ENCODE measurements around the gene OR3A2. TPM values are rescaled to one million over a fixed set of nuclear protein-coding genes. Genes with fewer than 3 reads are reported as not detected.
"Not testable (repeated sequence)": the region's sequence is repeated elsewhere in the genome, so short reads cannot be mapped to it uniquely, and the experiment has no call there.

The OR3A2 gene
- total RNA-seq, 4 donors from 2014 or later, result not detected

DNA sequence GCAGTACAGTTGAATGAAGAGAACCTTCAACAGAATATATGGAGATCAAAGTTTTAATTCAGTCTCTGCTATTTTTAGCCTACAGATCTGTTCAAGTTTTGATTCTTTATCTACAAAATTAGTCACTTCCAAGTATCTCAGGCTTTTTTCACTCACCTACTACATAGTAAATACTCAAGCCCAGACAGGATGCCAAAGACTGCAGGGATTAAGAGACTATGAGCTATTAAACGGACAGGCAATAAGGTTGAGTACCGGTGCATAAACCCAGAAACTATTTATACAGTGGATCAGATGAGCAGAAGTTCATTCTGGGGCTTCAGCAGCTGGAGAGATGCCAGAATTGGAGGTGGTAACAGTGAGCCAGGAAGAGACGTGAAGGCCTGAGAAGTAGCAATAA is 69.3 kb downstream of the OR3A2 start:
- intact Hi-C loops (cut with DNase I), result no loop called here
- no peak overlapping the region for H3K4me3 ChIP-seq
- WGBS, 2 donors, result 23 to 34% methylated on average over 3 of the region's 3 CpGs
- no peaks in the 10 kb centered on the region for H3K36me3 ChIP-seq
- no peak for TF ChIP-seq POLR2A (IDR thresholded peaks at IDR 0.05)
- TF ChIP-seq, protein P1, sequence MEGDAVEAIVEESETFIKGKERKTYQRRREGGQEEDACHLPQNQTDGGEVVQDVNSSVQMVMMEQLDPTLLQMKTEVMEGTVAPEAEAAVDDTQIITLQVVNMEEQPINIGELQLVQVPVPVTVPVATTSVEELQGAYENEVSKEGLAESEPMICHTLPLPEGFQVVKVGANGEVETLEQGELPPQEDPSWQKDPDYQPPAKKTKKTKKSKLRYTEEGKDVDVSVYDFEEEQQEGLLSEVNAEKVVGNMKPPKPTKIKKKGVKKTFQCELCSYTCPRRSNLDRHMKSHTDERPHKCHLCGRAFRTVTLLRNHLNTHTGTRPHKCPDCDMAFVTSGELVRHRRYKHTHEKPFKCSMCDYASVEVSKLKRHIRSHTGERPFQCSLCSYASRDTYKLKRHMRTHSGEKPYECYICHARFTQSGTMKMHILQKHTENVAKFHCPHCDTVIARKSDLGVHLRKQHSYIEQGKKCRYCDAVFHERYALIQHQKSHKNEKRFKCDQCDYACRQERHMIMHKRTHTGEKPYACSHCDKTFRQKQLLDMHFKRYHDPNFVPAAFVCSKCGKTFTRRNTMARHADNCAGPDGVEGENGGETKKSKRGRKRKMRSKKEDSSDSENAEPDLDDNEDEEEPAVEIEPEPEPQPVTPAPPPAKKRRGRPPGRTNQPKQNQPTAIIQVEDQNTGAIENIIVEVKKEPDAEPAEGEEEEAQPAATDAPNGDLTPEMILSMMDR (IDR thresholded peaks at IDR 0.05), result no peak
- H3K9me3 ChIP-seq, result no peaks in the 10 kb centered on the region
- no peak for DNase-seq
- H3K27ac ChIP-seq, result no peak overlapping the region
- H3K27me3 ChIP-seq, result peaks cover 0 to 7% (median 0%) of the 10 kb centered on the region in 4 donors
- no peaks in the 10 kb centered on the region for H3K4me1 ChIP-seq

DNA sequence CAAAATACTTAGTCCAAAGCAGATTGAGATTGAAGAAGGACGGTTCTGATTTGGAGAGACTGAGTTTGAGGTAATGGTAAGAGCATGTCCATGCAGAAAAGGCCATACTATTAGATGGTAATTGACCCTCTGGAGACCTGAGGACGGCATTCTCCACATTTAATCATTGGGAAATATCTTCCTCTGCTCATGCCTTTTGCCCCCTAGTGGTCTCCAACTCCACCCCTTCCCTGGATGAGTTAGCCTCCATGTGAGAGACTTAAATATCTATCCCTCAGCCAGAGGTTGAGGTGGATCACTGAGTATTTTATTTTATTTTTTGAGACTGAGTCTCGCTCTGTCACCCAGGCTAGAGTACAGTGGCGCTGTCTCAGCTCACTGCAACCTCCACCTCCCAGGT is 77.5 kb downstream of the OR3A2 start:
- WGBS, 2 donors, result 75 to 77% methylated on average over 4 of the region's 4 CpGs
- TF ChIP-seq, protein P1 (IDR thresholded peaks at IDR 0.05), result no peak
- TF ChIP-seq POLR2A (IDR thresholded peaks at IDR 0.05), result no peak
- intact Hi-C loops (cut with DNase I), result no loop called here
- peaks cover 0 to 13% (median 0%) of the 10 kb centered on the region in 4 donors for H3K27me3 ChIP-seq
- H3K9me3 ChIP-seq, result no peaks in the 10 kb centered on the region
- H3K27ac ChIP-seq, result no peak overlapping the region
- H3K4me1 ChIP-seq, result no peaks in the 10 kb centered on the region
- no peak for DNase-seq
- H3K36me3 ChIP-seq, result no peaks in the 10 kb centered on the region
- no peak overlapping the region for H3K4me3 ChIP-seq

DNA sequence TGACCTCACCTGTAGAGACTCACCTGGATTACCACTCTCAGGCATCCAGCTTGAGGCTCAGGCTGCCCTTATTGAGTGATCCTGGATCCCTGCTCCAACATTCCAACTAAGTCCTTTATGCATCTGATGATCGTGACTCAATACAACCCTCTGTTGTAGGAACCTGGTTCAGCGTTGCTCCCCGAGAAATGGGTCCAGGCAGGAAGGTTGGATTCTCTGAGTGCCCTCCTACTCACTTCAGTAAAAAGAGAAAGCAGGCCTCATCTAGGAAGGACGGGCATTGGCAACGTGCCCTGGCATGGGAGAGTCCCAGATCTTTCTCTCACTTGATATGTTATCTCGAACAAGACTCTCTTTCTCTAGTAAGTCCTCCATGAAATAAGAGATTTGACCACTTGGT is 87.8 kb downstream of the OR3A2 start, which contains the start of gene OR3A1:
Gene OR3A1 (minus strand): TSS at position 101 of the 400 bp plus-strand sequence. CDS start 5,778 bp downstream, outside the sequence.
- no peaks in the 10 kb centered on the region for H3K36me3 ChIP-seq
- intact Hi-C loops (cut with DNase I), result no loop called here

DNA sequence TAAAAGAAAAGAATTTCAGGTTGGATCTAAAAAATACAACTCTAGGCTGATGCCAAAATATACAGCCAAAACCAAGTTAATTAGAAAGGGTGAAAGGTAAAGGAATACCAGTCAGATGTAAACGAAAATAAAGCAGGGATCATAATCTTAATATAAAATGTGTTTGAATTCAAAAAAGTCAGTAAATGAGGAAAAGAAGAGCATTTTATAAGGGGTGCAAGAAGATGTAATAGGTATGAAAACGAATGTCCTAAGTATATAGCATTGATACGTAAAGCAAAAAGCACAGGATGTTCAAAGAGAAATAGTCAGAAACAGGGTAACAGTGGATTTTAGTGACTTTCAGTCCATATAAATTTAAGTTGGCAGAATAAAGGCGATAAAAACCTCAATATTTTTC is 90.5 kb downstream of the OR3A2 start:
- WGBS, 2 donors, result 59 to 63% methylated on average over 4 of the region's 4 CpGs
- no peaks in the 10 kb centered on the region for H3K4me1 ChIP-seq
- no peaks in the 10 kb centered on the region for H3K36me3 ChIP-seq
- TF ChIP-seq, protein P1 (IDR thresholded peaks at IDR 0.05), result no peak
- no peak for TF ChIP-seq POLR2A (IDR thresholded peaks at IDR 0.05)
- H3K27me3 ChIP-seq, result peaks cover 0 to 20% (median 0%) of the 10 kb centered on the region in 4 donors
- no peak overlapping the region for H3K27ac ChIP-seq
- intact Hi-C loops (cut with DNase I), result no loop called here
- H3K4me3 ChIP-seq, result no peak overlapping the region
- H3K9me3 ChIP-seq, result no peaks in the 10 kb centered on the region
- no peak for DNase-seq

More for the DNA sequence above, 87.8 kb downstream of the OR3A2 start, which contains the start of gene OR3A1:
- Histone ChIP-seq H3K27me3 (peaks cover 0 to 8% (median 0%) of the 10 kb centered on the region in 4 donors), H3K27ac (no peak within 1 kb of the TSS), H3K4me3 (no peak within 1 kb of the TSS), H3K4me1 (no peaks in the 10 kb centered on the region), H3K9me3 (no peaks in the 10 kb centered on the region)
- TF ChIP-seq POLR2A (IDR thresholded peaks at IDR 0.05), result no peak
- TF ChIP-seq, protein P1 (IDR thresholded peaks at IDR 0.05), result no peak
- no peak for DNase-seq
- WGBS, 2 donors, result 57 to 74% methylated on average over 3 to 5 of the region's 6 CpGs

DNA sequence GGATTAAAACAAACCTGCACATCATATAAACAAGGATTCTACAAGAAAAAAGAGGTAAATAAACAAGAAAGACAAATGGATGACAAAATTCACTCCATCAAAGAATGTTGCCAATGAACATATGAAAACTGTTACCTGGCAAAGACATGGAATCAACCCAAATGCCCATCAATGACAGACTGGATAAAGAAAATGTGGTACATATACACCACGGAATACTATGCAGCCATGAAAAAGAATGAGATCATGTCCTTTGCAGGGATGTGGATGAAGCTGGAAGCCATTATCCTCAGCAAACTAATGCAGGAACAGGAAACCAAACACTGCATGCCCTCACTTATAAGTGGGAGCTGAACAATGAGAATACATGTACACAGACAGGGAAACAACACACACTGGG is 92.6 kb downstream of the OR3A2 start:
- H3K27ac ChIP-seq; intact Hi-C loops (cut with DNase I); H3K4me1 ChIP-seq; H3K4me3 ChIP-seq; DNase-seq; H3K36me3 ChIP-seq; H3K9me3 ChIP-seq: not testable (repeated sequence)
- WGBS, 2 donors, result 81 to 88% methylated on average over 1 of the region's 1 CpG
- peaks cover 0 to 26% (median 0%) of the 10 kb centered on the region in 4 donors for H3K27me3 ChIP-seq

DNA sequence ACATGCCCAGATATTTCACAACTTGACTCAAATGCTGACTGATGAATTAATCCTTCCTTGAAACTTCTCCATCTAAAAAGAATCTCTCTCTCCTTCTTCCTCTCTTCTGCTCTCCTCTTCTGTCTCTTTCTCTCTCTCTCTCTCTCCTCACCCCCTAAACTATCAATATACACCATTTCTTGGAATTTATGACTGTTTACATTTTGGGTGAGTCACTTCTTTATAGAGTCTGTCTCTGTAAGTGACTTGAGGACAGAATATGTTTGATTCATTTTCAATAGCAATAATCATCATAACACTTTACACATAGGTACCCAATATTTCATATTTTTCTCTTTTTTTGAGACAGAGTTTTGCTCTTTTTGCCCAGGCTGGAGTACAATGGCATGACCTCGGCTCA is 103.2 kb downstream of the OR3A2 start:
- 67 to 95% methylated on average over 1 of the region's 1 CpG for WGBS, 2 donors
- H3K27ac ChIP-seq, result no peak overlapping the region

More for the DNA sequence above, 103.2 kb downstream of the OR3A2 start:
- no peak for DNase-seq
- Histone ChIP-seq H3K4me3 (no peak overlapping the region), H3K36me3 (no peaks in the 10 kb centered on the region), H3K27me3 (peaks cover 0 to 4% (median 0%) of the 10 kb centered on the region in 4 donors), H3K9me3 (no peaks in the 10 kb centered on the region), H3K4me1 (no peaks in the 10 kb centered on the region)
- TF ChIP-seq, protein P1 (IDR thresholded peaks at IDR 0.05), result no peak
- TF ChIP-seq POLR2A (IDR thresholded peaks at IDR 0.05), result no peak
- intact Hi-C loops (cut with DNase I), result no loop called here

Data from esophagus squamous epithelium (tissue), 5 donors.